Stimulated activated naive CD4-positive, alpha-beta T cell treated with Interleukin-2 at 50 U/mL for 16 hours (primary cell): ENCODE results near the gene C6.
"Not testable (repeated sequence)": the region's sequence is repeated elsewhere in the genome, so short reads cannot be mapped to it uniquely, and the experiment has no call there.

Source experiments
- DNase-seq: peaks from one replicate; lab custom pipeline; 2025; lab: John Stamatoyannopoulos, UW

The C6 gene

DNA sequence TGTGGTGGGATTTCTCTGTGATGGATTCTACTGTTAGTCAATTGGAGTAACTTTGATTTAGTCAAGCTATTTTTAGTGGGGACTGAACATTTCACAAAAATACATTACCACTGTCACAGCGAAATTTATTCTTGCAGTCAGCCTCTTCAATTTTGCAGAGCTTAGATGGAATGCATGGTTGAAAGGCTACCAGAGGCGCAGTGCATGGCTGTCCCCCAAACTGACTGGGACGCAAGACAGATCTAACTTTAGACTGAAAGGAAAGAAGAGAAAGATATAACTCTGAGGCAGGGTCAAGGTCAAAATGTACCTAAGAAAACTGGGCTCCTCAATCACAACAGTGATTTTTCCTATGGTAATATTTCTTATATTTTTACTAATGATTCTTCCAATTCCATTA lies 13.7 kb downstream of the C6 start:
- DNase-seq, result no peak

DNA sequence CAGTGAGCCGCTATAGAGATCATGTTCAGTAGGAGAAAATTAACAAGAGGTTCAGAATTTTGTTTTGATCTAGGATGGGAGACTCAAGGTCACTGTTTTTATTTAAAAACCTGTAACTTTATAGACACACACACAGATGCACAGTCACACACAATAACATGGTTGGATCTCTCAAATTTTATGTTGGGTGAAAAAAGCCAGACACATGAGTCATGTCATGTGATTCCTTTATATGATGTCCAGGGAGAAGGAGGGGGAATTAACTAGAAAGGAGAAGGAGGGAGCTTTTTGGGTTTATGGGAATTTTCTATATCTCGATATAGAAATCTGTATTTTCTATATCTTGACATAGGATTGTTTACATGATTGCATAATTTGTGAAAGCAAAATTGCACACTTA lies 17.1 kb downstream of the C6 start:
- DNase-seq, result no peak

GRCh38 chr5:41195228-41195627 lies 18.1 kb downstream of the C6 start:
- no peak for DNase-seq

- DNase-seq, result no peak
Observed at GRCh38 chr5:41194339-41194738, 19.0 kb downstream of the C6 start.

DNA sequence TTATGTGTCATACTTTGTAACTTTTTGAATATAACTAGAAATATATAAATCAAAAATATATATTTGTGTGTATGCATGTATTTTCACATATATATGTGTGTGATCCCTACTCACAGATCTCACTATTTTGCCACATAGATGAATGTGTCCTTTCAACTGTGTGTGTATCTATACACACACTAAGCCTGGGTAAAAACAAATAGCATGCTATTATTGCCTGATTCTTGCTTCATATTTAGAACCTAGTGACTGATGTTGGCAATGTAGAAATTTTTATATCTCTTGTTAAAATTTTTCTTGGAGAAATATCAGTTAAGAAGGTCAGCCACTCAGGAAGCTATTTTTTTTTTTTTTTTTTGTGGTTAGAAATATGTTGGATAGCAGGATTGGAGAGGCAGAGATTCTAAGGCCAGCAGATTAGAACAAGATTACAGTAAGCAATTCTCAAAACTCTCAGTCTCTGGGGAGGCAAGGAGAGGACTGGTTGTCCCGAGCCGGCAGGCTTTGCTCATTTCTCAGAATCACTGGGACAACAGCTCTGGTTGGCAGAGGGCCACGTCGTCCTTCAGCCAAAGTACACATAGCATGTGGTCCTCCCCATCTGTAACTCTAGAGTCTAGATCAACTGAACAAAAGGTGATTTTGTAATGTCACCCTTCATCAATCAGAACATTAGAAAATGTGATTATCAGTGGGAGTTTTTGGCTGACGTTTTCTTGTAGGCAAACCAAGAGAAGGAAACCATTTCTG lies 19.7 kb downstream of the C6 start:
- DNase-seq, result no peak

GRCh38 chr5:41191249-41191648 lies 22.1 kb downstream of the C6 start:
- no peak for DNase-seq

DNA sequence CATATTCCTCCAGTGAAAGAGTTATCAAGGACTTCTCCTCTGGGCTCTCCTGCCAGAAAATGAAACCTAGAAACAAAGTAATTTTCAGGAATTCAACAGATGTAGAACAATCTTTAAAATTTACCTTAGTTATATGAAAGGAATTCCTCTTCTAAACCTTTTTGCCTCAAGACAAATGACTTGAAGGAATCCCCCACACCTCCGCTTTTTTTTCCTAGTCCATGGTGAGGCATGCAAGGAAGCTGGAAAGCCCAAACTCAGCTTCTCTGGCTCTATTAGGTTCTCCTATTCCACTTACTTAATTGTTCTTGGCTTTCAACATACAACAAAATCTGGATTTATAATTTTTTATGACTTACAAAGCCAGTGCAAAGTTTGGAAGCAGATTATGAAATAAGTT lies 27.2 kb downstream of the C6 start:
- no peak for DNase-seq

DNA sequence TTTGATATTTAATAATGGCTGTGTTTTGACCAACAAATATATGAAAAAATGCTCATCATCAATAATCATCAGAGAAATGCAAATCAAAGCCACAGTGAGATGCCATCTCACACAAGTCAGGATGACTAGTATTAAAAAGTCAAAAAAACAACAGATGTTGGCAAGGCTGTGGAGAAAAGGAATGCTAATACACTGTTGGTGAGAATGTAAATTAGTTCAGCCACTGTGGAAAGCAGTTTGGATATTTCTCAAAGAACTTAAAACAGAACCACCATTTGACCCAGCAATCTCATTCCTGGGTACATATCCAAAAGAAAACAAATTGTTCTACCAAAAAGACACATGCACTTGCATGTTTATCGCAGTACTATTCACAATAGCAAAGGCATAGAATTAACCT lies 30.0 kb downstream of the C6 start:
- DNase-seq, result not testable (repeated sequence)

DNA sequence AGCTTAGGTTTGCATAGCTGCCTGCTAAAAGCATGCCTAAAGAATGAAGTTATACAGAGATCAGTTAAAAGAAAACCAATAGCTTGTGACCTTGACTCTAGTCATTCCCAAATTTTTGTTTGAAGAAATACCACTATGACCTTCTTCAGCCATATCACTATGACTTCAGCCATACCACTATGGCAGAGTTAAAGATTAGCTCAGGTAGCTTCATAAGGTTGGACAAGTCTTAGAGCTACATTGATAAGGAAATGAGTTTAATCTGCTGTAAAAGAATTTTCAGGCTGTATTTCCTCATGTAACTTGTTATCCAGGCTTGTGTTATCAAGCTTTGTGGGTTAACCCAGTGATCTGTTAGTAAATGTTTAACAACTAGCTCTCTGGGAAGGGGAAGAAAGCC lies 30.7 kb downstream of the C6 start:
- no peak for DNase-seq

DNA sequence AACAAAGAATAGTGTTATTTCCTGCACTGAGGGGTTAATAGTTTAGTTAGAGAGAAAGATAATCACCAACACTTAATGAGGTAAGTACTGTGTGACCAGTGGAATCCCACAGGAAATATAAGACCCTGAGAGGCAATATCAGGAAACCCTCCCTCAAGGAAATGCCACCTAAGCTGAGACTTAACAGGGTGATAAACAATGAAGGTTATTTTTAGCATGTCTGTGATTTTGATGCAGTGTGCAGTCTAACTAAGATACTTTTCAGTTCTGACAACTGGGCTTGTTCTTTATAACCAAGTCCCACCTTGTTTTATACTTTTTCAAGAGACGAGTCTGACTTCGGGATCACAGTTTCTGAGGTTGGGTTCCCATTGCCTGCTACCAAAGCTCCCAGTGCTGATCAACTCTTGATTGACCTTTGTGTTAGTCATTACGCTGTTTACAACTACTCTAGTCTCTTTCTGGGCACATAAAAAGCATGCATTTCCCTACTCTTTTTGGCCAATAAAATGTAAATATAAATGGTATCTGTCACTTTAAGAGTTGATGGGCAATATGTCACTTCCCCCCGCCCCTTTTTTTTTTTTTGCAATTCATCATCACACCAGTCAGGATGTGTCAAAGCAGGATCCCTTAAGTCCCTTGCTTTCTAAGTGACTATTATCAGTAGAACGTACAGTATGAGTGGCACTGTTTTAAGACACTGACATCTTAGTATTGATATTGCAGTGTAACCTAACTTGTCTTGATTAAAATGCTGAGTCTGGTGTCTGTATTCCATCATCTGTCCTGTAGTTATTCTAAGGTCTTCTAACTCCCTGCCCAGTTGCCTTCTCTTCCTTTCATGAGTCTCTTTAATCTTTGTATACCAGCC lies 31.4 kb downstream of the C6 start:
- no peak for DNase-seq

GRCh38 chr5:41176952-41177351 lies 36.4 kb downstream of the C6 start:
- DNase-seq, result no peak

- no peak for DNase-seq
Observed at GRCh38 chr5:41172012-41172411, 41.3 kb downstream of the C6 start.

- DNase-seq, result no peak
Observed at GRCh38 chr5:41161271-41161670, 52.1 kb downstream of the C6 start.

GRCh38 chr5:41157272-41157894 lies 55.9 kb downstream of the C6 start:
- no peak for DNase-seq

GRCh38 chr5:41156739-41157138 lies 56.6 kb downstream of the C6 start:
- DNase-seq, result no peak

DNA sequence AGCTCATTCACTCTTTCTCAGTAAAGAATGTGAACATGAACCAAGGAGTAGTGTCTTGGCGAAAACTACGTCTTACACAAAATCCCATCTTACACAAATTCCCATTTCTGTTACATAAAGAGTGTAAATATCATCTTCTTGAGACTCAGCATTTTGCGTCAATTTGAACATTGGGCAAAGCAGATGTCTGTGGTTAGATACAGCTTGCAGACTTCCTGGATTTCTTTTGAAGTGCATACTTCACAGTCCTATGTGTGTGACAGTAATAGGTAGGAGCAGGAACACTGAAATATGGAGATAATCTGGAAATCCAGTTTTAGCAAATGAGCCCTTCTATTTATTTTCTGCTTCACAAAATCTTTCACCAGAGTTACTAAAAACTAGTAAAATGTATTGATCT lies 58.8 kb downstream of the C6 start:
- DNase-seq, result no peak

GRCh38 chr5:41151564-41151963 lies 61.8 kb downstream of the C6 start:
- no peak for DNase-seq

DNA sequence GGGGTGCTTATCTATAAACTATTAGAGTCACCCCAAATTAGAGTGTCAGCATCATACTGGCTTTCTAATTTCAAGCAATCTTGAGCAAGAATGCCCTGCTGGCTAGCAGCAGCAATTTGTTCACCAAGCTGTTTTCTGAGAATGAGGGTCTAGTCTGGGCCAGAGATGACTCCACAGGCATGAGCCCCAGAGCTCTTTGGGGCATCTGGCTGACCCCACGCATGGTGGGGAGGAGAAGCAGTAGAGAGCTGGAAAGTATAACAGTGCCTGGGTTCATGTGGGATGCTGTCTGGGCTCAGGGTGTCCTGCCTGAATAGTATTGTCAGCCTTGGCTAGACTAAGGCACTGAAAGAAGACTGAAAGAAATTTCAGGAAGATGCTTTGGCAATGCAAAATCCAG lies 64.9 kb downstream of the C6 start:
- DNase-seq, result no peak

GRCh38 chr5:41145306-41145705 lies 68.0 kb downstream of the C6 start:
- no peak for DNase-seq

DNA sequence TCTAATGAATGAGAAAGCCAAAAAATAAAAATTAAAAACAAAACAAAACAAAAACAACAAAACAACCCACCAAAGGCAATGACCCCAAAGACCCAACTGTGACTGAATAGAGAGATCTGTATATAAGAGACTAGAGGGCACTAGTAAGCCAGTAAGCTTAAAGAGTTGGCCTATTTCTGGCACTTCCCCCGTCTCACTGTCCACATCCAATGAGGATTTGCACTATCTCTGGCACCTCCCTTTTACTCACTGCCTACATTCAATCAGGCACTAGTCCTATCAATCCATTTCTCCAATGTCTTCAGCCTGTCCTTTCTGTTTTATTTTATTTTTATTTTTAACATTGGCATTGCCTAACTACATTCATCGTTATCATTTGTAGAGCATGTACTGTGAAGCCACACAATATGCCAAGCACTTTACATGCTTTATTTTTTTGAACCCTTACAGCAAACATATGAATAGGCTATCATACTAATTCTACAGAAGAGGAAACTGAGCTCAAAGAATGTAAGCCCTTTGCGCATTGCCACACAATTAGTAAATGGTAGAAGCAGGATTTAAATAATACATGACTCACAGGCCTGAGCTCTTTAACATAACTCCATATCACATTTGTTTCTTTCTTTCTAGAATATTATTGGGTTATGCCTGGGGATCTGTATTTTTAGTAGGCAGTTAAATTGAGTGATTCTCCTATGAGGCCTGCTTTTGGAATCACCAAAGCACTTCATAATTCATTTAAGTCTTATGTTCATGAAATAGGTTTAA lies 70.0 kb downstream of the C6 start:
- no peak for DNase-seq

DNA sequence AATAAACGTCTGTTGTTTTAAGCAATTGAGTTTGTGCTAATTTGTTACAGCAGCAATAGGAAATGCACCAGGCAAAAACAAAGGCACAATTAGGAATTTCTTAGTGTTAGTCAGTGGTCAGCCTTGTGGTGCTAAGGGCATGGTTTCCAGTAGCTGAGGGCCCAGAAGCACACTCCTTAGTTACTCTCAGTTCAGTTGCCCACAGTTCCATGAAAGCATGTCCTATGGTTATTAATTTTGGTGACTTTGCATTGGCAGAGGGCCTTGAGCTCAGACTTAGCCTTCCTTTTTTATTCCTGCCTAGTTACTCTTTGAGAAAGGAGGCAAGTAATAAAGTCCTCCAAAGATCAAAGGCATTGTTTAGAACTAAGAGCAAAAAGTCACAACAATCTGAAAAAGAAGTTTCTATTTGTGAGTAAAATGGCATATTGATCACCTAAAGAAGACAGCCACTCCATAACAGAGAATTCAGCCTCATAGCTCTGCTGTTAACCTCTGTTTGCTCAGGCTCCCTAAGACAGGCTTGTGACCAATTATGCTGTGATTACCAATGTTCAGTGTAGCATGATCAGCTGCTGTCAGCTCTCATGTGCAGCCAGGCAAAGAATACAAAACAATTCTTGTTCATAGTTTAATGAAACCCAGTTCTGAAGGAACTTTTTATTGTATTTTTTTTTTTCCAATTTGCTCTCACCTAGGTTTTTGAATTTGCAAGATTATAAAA lies 85.2 kb downstream of the C6 start:
- DNase-seq, result no peak

DNA sequence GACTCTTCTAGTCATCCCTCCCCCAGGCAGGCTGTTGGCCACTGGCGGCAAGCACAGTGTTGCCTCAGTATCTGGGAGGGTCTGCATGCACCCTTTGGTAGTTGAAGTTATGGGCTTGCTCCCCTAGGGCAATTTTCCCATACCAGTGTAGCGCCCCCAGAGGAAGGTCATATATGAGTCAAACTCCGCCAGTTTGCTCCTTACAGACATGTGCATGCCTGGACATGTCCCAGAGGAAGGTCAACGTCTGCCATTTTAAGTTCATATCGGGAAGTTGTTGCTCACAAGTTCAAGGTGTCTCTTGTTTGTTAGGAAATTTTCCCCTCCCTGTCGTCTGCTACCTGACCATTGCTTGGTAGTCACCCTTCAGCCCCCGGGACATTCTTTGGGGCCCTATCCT lies 90.9 kb downstream of the C6 start:
- no peak for DNase-seq
